Spleen (tissue), 7 donors: ENCODE results near the gene CYBA.

Source experiments
- POLR2A ChIP-seq, 3 donors: fragments of 450-650 bp; IDR thresholded peaks; one replicate each; pipeline ENCODE4 v1.5.1; 2017; ENCODE audit warnings: antibody characterized with exemption in 3 of 3, mild to moderate bottlenecking in 1 of 3
- TF ChIP-seq, protein P1 (sequence below), 11 experiments: fragments of 200-600 bp in 7 of 11; fragments of 450-650 bp in 4 of 11; sonication (generic) in 4 of 11; IDR thresholded peaks in 8 of 11; conservative IDR thresholded peaks in 3 of 11; 1 replicate in 7 of 11; 2 replicates in 4 of 11; pipeline versions ENCODE4 v1.4.0 to v1.8.0; 2016 to 2021; ENCODE audit warnings: antibody characterized with exemption in 11 of 11, inconsistent platforms in 4 of 11, mild to moderate bottlenecking in 1 of 11
- donor health status: DM: no; HTN: no; CAD: no; lungs with moderate emphysema.
- donor health status: DM: no; HTN: no; CAD: no.
- donor health status: DM: no; HTN: no; CAD: no.

DNA sequence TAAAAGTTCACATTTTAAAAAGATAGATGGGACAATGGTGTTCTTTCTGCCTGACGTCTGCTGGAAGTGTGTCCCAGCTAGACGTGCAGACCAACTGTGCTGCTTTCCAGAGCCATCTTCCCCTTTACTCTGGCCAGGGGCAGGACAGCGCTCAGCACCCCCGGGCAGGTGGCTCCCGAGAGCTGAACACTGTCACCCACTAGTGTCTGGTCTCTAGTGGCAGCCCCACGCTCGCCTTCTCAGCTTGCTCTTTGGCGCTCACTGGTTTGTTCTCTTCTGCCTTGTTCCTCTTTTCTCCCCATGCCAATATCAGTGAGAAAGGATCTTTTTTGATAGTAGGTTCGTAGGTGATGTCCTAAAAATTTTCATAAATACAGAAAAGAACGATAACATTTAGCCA is 54.9 kb downstream of the CYBA start:
- TF ChIP-seq POLR2A (IDR thresholded peaks at IDR 0.05) = no peak
- TF ChIP-seq, protein P1, sequence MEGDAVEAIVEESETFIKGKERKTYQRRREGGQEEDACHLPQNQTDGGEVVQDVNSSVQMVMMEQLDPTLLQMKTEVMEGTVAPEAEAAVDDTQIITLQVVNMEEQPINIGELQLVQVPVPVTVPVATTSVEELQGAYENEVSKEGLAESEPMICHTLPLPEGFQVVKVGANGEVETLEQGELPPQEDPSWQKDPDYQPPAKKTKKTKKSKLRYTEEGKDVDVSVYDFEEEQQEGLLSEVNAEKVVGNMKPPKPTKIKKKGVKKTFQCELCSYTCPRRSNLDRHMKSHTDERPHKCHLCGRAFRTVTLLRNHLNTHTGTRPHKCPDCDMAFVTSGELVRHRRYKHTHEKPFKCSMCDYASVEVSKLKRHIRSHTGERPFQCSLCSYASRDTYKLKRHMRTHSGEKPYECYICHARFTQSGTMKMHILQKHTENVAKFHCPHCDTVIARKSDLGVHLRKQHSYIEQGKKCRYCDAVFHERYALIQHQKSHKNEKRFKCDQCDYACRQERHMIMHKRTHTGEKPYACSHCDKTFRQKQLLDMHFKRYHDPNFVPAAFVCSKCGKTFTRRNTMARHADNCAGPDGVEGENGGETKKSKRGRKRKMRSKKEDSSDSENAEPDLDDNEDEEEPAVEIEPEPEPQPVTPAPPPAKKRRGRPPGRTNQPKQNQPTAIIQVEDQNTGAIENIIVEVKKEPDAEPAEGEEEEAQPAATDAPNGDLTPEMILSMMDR (IDR thresholded peaks at IDR 0.05 in 8 of 11, conservative IDR thresholded peaks at IDR 0.05 in 3 of 11) = no peak
